HG03432 (cell line): ENCODE data around the gene LARGE1.

Experiments used
- ATAC-seq: cut with Tn5 transposase; IDR thresholded peaks from one replicate; pipeline ENCODE4 v1.9.1; 2021; ENCODE audit warnings: mild to moderate bottlenecking, moderate library complexity; ENCODE audit not compliant: unreplicated experiment

LARGE1 gene

DNA sequence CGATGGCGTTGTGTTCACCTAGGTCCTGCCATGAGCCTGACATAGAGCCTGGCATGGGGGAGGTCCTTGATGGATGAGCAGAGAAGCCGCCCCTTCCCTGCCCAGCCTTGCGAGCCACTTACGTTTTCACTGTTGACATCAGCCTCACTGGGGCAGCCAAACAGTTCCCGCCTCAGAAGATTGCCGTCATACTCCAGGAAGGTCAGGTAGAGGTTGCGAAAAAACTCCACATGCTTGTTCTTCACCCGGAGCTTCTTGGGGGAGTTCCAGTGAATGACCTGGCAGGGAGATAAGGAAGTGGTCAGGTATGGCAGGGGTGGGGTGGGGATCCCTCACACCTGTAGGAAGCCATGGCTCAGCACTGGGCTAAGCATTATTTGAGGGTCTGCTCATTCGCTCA is 582.8 kb downstream of the LARGE1 start:
- no peak for ATAC-seq

DNA sequence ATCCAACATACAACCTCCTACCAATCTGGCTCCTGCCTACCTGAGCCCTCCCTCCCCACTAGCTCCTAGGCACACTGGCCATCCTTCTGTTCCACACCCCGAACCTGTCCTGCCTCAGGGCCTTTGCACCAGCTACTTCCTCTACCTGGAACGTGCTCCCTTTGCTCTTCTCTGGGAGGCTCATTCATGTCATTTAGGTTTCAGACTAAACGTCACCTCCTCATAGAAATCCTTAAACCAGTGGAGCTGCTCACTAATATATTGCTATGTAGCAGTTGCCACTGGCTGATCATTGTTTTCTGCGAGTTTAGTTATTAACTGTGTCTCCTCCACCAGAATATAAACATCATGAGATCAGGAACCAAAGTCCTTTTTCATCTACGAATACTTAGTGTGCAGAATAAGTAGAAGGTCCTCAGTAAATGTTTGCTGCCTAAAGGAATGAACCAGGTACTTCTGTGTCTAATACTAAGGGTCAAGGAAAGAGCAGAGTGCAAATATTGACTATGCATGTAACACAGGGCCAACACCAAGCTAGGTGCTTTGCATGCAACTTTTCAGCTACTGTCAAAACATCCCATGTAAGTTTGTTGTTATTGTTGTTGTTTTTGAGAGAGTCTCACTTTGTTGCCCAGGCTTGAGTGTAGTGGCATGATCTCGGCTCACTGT is 584.5 kb downstream of the LARGE1 start:
- no peak for ATAC-seq

DNA sequence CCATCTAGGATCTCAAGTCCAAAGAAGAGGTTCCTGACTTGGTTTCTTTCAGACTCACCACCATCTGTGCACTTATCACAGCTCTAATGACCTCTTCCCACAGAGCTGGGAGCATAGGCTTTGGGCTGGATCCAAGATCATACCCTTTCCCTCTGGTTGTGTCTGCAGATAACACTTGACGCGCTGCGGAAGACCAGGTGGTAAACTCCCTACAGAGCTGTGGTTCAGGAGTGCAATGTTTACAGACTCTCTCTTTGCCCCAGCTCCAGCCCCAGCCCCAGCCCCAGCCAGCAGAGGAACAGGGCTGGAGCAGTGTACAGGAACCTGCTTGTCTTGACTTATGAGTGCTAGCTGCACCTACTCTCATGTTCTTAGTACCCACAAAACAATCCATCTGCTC is 587.7 kb downstream of the LARGE1 start:
- ATAC-seq: no peak

DNA sequence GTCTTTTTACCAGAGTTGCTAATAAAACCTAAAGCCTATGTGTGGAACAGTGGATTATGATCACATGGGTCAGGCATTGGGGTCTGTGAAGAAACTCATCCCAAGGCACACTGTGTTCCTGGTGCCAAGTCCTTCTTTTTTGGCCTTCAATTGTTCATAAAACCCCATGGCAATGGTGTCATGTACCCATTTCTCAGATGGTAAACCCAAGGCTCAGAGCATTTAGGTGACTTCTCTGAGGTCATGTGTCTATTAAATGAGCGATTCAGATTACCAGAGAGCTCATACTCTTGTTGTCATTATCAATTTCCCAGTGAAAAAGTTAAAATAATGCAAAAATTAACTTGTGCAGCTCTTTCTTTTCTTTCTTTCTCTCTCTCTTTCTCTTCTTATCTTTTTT is 589.3 kb downstream of the LARGE1 start:
- no peak for ATAC-seq

DNA sequence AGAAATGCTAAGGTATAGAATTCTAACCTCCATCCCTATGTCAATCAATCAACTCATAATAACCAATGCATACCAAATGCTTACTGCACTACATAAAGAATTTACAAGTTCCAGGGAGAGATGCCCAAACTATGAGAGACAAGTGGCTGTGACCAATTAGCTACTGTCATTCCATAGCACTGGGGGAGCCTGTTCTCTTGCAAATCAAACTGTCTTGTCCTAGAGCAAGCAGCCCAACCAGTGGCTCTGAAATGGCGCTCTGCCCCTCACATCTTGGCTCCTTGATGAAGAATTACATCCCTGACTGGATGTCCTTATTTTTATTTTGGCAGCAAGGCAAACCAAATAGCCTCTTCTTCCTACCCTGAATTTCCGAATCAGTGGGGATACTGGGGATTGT is 589.7 kb downstream of the LARGE1 start:
- no peak for ATAC-seq

DNA sequence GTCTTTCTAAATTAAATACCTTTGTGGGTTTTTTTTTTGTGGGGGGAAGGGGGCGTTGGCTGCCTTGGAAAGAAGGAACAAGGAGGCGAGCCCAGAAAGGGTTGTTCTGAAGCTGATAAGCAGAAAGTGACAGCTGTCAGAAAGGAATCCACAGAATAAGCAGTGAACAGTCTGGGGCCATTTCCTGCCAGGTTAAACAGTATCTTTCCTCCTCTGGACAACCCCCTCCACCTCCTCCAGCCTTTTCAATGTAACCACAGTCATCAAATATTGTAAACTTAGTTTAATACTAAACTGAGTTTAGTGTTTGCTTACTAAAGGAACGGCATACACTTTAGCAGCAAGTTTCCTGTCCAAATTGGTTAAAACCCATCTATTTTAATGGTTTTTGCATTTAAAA is 590.9 kb downstream of the LARGE1 start:
- no peak for ATAC-seq

DNA sequence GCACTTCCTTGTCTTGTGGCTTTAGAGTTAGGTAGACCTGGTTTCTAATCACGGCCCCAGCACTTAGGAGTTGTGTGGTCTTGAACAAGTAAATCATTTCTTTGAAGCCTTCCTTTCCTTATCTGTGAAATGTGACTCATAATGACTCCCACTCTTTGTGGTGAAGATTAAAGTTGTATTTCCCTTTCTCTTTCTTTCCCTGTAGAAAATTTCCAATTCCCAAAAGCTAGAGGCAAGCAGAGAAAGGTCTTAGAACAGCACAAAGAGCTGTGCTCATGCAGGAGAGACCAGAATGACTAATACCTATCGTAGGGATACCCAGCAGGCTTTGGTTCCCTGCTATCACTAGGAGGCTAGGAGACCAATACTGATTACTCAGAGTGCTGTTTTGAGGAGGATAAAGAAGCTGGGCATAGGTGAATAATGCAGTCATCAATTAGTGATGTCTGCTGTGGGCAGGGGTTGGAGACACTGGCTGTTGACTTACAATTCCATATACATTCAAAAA is 591.4 kb downstream of the LARGE1 start:
- ATAC-seq: no peak

DNA sequence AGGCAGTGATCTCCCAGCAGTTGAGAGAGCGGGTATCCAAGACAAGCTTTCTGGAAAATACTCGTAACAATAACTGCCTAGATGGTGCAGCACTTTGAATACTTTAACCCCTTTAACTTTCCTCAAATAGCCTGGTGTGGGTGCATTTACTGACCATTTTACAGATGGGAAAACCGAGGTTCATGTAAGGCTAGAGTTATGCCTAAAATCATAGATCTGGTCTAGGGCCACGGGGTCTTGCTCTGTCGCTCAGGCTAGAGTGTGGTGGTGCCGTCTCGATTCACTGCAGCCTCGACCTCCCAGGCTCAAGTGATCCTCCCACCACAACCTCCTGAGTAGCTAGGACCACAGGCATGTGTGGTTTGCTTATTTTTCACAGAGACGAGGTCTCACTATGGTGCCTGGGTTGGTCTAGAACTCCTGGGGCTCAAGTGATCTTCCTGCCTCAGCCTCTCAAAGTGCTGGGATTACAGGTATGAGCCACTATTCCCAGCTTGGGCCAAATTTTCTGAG is 592.9 kb downstream of the LARGE1 start:
- no peak for ATAC-seq

DNA sequence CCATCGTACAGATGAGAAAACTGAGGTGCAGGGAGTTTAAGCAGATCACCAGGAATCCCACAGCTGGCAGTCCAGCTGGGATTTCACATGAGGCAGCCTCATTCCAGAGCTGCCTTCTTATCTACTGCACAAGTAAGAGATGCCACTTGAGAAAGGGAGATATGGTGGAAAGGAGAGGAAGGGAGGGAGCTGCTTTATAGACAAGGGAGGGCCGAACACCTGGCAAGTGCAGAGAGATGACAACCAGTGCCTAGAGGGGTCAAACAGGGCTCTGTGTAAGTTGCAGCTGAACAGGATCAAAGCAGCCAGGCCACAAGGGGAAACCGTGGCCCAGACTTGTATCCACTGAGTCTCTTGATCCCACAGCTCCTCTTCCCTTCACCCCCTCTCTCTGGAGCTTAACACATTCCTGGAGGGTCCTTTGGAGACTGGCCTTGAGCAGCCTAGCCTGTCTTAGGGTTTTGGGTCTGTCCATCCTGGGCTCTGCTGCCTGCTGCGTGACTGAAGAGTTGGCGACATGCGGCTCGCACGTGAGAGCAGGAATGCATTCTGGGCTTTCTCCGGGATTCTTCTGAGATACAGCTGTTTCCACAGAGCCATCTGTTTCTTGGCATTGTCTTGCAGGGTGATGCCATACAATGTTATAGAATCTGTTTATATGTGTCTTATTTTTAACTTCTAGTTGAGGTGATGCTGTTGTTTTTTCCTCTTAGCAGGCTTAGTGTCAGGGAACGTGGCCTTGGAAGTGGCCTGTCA is 593.6 kb downstream of the LARGE1 start:
- ATAC-seq: no peak

DNA sequence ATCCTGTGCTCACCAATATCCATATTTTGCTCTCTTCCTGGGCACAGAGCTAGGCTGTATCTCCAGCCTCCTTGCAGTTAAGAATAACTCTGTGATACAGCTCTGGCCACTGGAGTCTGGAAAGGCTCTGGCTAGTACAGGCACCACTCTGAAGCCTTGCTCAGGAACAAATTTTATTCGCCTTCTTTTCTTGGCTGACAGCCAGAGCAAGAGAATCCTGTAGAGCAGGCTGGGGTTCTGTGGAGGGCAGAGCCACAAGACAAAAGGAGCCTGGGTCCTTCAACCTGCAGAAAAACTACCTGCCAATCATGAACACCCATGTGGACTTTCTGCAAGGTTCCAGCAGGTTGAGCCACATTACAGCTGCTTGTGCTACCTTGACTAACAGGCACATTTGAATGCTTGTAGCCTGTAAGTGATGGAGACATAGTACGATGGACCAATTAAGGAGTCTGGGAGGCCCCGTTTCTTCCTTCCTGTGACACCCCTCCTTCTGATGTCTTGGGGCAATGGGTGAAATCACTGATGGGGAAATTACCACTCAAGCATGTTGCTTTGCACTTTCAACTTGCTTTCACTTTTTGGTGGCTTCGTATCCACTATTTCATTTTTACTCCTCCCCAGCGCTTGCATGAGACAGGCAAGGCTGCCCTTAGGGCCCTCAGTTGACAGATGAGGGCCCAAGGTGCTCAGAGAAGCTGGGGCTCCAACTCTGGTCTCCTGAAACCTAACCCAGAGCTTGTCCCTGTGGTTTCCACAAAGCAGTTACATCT is 594.9 kb downstream of the LARGE1 start:
- peak; percentile 71 for ATAC-seq

DNA sequence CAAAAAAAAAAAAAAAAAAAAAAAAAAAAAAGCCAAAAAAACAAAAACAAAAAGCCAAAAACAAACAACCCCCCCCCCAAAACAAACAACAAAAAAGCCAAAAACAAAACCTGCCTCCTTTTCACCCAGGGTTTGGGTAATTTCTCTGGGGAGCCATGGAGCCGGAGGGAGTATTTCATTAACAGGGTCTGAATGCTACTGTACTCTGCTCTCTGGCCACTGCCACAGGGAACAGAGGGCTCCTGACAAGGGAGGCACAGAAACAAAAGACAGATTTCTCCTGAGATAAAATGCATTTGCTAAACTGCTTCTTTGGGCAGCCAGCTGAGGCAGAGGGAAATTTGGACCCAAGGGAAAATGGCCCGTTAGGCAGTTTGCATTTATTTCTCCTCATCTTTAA is 596.0 kb downstream of the LARGE1 start:
- no peak for ATAC-seq

DNA sequence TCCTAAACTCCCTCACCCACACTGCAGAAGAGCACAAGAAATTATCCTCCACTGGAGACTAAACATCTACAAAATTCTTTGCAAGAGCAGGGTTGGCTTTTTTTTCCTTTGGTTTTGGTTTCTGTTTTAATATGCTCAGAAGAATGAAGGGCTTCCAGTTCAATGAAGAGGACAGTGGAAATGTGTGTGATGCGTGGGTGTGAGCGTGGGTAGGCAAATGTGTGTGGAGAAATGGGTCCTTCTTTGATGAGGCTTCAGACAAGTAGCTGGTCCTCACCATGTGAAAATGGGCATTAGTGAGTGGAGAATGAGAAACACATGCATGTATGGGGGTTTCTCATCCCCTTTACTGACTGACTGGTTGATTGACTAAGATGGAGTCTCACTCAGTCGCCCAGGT is 598.8 kb downstream of the LARGE1 start:
- no peak for ATAC-seq

DNA sequence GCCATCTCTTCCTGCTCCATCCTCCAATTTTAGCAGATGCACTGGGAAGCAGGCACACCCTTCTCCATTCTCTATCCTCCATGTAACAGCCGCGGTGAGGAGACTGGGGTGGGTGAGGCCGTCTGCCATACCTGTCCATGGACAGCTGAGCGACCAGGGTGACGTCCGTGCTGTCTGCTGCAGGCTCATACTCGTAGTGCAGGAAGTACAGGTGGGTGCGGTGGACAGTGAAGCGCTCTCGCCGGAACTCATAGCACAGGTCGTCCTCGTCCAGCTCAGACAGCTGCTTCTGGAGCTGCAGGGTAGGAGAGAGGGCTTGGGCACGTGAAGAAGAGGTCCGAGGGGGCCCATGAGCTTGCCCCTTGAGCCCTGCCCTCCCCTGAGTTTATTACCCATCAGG is 604.3 kb downstream of the LARGE1 start:
- no peak for ATAC-seq

DNA sequence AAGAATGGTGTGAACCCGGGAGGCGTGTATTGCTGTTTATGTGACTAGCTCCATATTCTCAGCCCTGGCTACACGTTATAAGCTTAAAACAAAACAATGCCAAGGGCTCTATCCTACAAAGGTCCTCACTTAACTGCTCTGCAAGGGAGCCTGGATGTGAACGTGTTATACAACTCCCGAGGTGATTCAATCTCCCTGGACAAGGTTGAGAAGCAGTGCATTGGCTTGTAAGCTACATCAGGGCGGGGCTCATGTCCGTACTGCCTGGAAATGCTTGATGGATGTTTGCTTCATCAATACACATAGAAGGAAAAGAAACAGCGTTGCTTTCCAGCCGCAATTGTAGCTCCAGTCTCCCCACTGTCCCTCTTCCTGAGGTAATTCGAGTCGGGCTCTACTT is 605.2 kb downstream of the LARGE1 start:
- ATAC-seq: no peak

DNA sequence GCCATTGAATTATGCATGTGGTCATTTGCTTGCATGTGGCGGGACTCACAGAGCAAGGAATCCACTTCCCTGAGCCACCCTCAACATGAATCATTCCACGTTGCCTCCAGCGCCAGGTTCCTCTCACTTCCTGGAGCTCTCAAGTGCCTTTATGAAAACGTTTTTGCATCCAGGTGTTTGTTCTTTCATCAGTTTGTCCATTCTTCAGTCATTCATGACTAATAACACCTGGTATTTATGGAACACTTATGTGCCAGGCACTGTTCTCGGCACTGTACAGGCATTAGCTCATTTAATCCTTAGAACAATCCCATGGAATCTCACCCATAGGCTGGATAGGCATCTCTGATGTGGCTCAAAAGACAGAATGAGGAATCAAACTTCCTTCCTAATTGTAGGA is 606.0 kb downstream of the LARGE1 start:
- ATAC-seq: no peak

DNA sequence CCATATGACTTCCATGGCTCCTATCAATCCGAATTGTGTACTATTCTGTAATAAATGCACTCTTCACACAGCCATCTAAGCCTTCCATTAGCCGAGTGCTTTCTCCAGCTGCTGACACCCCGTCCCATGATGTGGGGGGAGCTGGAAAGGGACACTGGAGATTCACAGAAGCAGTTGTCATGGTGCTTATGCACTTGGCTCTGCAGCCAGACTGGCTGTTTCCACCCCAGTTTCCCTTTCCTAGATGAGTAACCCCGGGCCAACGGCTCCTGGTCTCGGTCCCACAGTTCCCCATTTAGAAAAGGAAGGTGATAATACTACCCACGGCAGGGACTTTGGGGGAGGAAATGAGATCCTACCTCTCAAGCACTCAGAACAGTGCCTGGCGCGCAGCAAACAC is 617.2 kb downstream of the LARGE1 start:
- no peak for ATAC-seq

DNA sequence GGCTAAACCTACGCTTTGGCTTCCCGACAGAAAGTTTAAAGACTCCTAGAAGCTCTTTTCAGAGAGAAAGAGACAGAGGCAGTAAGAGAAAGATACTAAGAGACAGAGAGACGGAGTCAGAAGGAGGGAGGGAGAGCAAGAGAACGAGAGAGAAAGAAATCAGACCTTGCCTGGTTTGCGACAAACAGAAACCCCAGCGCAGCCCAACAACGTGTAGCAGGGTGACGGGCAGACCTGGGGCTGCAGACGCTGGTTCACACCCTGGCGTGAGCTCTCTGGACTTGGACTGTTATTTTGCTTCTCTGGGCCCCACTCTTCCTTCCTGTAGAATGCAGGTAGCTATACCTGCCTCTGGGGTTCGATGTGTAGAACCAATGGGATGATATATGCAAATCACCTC is 617.7 kb downstream of the LARGE1 start:
- ATAC-seq: no peak

DNA sequence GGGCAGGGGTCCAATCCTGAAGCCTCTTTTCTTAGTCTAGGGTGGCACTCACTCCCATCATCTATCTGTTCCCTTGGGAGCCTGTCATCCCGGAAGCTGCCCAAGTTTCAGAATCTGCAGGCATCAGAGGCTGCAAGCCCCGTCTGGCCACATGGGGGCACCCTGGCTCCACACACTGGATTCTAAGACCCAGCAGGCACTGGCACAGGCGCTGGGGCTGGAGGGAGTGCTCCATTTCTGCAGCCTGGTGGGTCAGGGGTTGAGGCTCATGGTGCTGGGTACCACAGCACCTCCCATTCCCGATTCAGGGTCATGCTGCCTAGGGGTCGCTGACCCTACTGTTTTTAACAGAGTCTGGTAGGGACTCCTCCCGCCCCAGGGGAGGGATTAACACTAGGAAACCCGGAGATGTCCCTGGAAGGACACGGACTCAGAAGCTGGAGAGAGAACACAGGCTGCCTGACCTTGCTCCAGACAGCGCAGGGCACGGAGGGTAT is 618.2 kb downstream of the LARGE1 start:
- ATAC-seq: peak; percentile 53

DNA sequence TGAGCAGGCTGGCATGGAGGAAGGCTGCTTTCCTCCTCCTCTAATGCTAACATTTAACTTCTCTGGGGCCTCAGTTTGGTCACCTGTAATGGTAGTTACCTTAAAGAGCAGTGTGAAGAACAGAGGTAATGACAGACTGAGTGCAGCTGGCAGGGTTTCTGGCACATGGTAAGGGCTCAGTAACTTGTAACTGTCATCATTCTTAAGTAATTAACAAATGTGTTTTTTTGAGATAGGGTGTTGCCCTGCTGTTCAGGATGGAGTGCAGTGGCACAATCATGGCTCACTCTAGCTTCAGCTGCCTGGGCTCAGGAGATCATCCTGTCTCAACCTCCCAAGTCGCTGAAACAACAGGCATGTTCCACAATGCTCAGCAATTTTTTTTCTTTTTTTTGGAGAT is 620.1 kb downstream of the LARGE1 start:
- no peak for ATAC-seq

DNA sequence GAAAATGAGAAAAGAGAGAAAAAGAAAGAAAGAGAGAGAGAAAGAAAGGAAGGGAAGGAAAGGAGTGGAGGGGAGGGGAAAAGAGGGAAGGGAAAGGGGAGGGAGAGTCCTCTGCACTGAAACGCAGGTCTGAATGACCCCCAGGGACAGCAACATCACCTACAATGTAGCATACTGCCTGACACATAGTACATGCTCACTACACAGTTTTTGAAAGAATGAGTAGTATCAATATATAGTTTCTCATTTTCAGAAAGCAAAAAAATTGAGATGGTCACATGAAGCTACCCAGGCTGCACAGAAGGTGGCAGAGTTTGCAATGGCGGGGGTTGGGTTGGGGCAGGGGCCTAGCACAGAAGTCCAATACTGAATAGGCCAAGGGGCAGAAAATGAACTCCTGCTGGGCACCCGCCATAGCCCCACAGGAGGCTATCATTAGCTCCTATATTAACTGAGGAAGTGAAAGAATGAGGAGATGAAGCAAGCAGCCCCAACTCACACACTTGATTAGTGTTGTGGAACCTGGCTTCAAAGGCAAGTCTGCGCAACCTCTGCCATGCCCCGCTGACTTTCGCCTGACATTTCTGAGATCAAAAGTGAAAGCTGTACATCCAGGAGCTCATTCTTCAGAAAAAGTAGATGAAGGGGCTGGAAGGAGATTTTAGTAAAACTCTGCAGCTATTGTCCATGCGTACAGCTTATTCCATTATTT is 620.9 kb downstream of the LARGE1 start:
- ATAC-seq: peak; percentile 81

DNA sequence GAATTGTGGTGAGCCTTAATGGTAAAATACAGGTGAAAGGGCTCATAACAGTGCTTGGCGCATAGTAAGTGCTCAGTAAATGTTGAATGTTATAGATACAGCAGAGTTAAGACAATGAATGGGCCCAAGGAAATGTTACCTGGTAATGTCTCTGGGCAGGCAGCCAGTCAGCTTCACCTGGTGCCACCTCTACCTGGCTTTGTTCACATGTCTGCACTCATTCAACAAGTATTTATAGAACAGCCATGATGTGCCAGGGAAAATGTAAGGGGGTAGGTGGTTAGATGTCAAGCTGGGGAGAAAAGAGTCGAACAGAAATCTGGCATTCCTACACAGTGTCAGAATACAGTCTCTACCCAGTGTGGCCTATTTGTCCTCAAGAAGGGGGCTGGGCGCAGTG is 623.3 kb downstream of the LARGE1 start:
- no peak for ATAC-seq
